HepG2 (cell line): ENCODE results near the gene GALNTL6. TPM values are rescaled to one million over a fixed set of nuclear protein-coding genes. Genes with fewer than 3 reads are reported as not detected.

Source experiments
- ATAC-seq: fragments of 200-7000 bp; cut with Tn5 transposase; 3 replicates; pipeline ENCODE4 v1.9.1; 2020; ENCODE audit warnings: mild to moderate bottlenecking, moderate library complexity
- BruUV-seq: library from RNA; stranded (reverse); fragments of 400-500 nt; replicated peaks from 2 replicates; lab custom pipeline; 2021; lab: Mats Ljungman, UMichigan
- CTCF ChIA-PET: fragments of 300-600 bp; formaldehyde crosslinking; extraction: SDS; loops from one replicate; lab custom pipeline; 2021; ENCODE audit warnings: low total read pairs, inconsistent platforms, low intra/inter-chr PET ratio; lab: Yijun Ruan, JAX
- POLR2A ChIA-PET: fragments of 350-600 bp; sonication (Branson Sonifier 250); formaldehyde crosslinking; loops from one replicate; lab custom pipeline; 2020; ENCODE audit warnings: antibody characterized with exemption, inconsistent platforms; lab: Yijun Ruan, JAX
- DNase-seq: peaks from one replicate; pipeline ENCODE4 v3.0.0-alpha.2; 2015; ENCODE audit warnings: low spot score
- FAIRE-seq: peaks from 3 replicates; lab custom pipeline; 2011; peaks lifted over from hg19 to GRCh38; lab: Jason Lieb, UNC
- H2AFZ ChIP-seq: one replicate; pipeline ENCODE4 v1.6.1; 2011; ENCODE audit warnings: low read length, inconsistent platforms
- H3K27ac ChIP-seq: fragments of 300-600 bp; 3 replicates; pipeline ENCODE4 v1.8.0; 2011; ENCODE audit warnings: mixed run types, mild to moderate bottlenecking, mixed read lengths, low read length, inconsistent platforms; ENCODE audit not compliant: insufficient read depth; ENCODE audit errors: extremely low read length
- H3K27me3 ChIP-seq, 2 experiments: fragments of 200-600 bp in 1 of 2; 2 replicates in 1 of 2; 3 replicates in 1 of 2; pipeline versions ENCODE4 v1.6.0 to v1.8.0; 2011; ENCODE audit warnings: low read length in 2 of 2, mild to moderate bottlenecking in 2 of 2, moderate library complexity in 2 of 2, inconsistent platforms in 1 of 2; ENCODE audit not compliant: insufficient read depth in 2 of 2, control insufficient read depth in 1 of 2
- H3K36me3 ChIP-seq, 2 experiments: fragments of 200-600 bp in 1 of 2; replicated peaks in 1 of 2; 2 replicates in 1 of 2; 3 replicates in 1 of 2; pipeline versions ENCODE4 v1.5.1 to v1.8.0; 2011; ENCODE audit warnings: low read length in 2 of 2, inconsistent platforms in 1 of 2; ENCODE audit not compliant: insufficient read depth in 2 of 2, control insufficient read depth in 1 of 2
- H3K4me1 ChIP-seq: 2 replicates; pipeline ENCODE4 v1.5.1; 2012; ENCODE audit warnings: low read length, inconsistent platforms; ENCODE audit not compliant: insufficient read depth
- H3K4me2 ChIP-seq: 2 replicates; pipeline ENCODE4 v1.6.0; 2011; ENCODE audit warnings: low read depth, low read length, inconsistent platforms
- H3K4me3 ChIP-seq, 3 experiments: fragments of 200-600 bp in 1 of 3; sonication (generic), shearing (Covaris generic) in 1 of 3; replicated peaks in 1 of 3; 2 replicates each; pipeline ENCODE4 v1.5.1; 2011 to 2016; ENCODE audit warnings: low read length in 3 of 3, inconsistent platforms in 2 of 3, low read depth in 2 of 3, mild to moderate bottlenecking in 2 of 3, control low read depth in 1 of 3, mixed read lengths in 1 of 3; ENCODE audit not compliant: insufficient read depth in 1 of 3
- H3K79me2 ChIP-seq: one replicate; pipeline ENCODE4 v1.6.1; 2011; ENCODE audit warnings: low read length, inconsistent platforms; ENCODE audit not compliant: insufficient read depth
- H3K9ac ChIP-seq: 2 replicates; pipeline ENCODE4 v1.6.0; 2011; ENCODE audit warnings: mild to moderate bottlenecking, low read depth, low read length, inconsistent platforms; ENCODE audit not compliant: insufficient read depth
- H3K9me3 ChIP-seq: 2 replicates; pipeline ENCODE4 v1.5.1; 2012; ENCODE audit warnings: mild to moderate bottlenecking, low read length
- H4K20me1 ChIP-seq: 2 replicates; pipeline ENCODE4 v1.6.0; 2011; ENCODE audit warnings: inconsistent platforms, mild to moderate bottlenecking, low read length, moderate library complexity; ENCODE audit not compliant: insufficient read depth
- EP300 ChIP-seq, 3 experiments: sonication (generic) in 1 of 3; formaldehyde crosslinking in 1 of 3; IDR thresholded peaks; 2 replicates each; pipeline versions ENCODE4 v1.5.1 to v1.6.1; 2011 to 2020; ENCODE audit warnings: low read depth in 2 of 3, low read length in 2 of 3, borderline replicate concordance in 1 of 3, improper control_type of control experiment in 1 of 3, mild to moderate bottlenecking in 1 of 3, missing genetic modification reagents in 1 of 3, moderate library complexity in 1 of 3
- ERF ChIP-seq: IDR thresholded peaks from 2 replicates; pipeline ENCODE4 v1.6.1; 2018; ENCODE audit warnings: missing biosample characterization, missing genetic modification reagents
- HNF1B ChIP-seq: sonication (generic); formaldehyde crosslinking; IDR thresholded peaks from 2 replicates; pipeline ENCODE4 v1.5.1; 2020; ENCODE audit warnings: mild to moderate bottlenecking, moderate library complexity, missing genetic modification reagents
- NPAS2 ChIP-seq: sonication (generic); formaldehyde crosslinking; IDR thresholded peaks from 2 replicates; pipeline ENCODE4 v1.8.0; 2022; ENCODE audit warnings: mild to moderate bottlenecking, missing genetic modification reagents, borderline replicate concordance
- SAFB2 ChIP-seq: sonication (generic); formaldehyde crosslinking; IDR thresholded peaks from 2 replicates; pipeline ENCODE4 v1.5.1; 2020; ENCODE audit warnings: missing genetic modification reagents, low read depth, mild to moderate bottlenecking, borderline replicate concordance
- ZBTB8A ChIP-seq: sonication (generic); formaldehyde crosslinking; IDR thresholded peaks from 2 replicates; pipeline ENCODE4 v1.4.0; 2020; ENCODE audit warnings: mild to moderate bottlenecking, low read depth, missing genetic modification reagents, borderline replicate concordance
- ZC3H4 ChIP-seq: sonication (generic); formaldehyde crosslinking; IDR thresholded peaks from 2 replicates; pipeline ENCODE4 v1.4.0; 2020; ENCODE audit warnings: missing genetic modification reagents, borderline replicate concordance
- ZNF441 ChIP-seq: sonication (generic); formaldehyde crosslinking; IDR thresholded peaks from 2 replicates; pipeline ENCODE4 v1.7.0; 2021; ENCODE audit warnings: missing genetic modification reagents, borderline replicate concordance
- ZNF577 ChIP-seq: sonication (generic); formaldehyde crosslinking; IDR thresholded peaks from 2 replicates; pipeline ENCODE4 v1.4.0; 2020; ENCODE audit warnings: mild to moderate bottlenecking, low read depth, missing genetic modification reagents, borderline replicate concordance
- ZNF605 ChIP-seq: sonication (generic); formaldehyde crosslinking; IDR thresholded peaks from 2 replicates; pipeline ENCODE4 v1.8.0; 2022; ENCODE audit warnings: mild to moderate bottlenecking, missing genetic modification reagents
- ZNF615 ChIP-seq: sonication (generic); formaldehyde crosslinking; IDR thresholded peaks from 2 replicates; pipeline ENCODE4 v1.5.0; 2020; ENCODE audit warnings: mild to moderate bottlenecking, missing genetic modification reagents, borderline replicate concordance
- ZXDC ChIP-seq: sonication (generic); formaldehyde crosslinking; IDR thresholded peaks from 2 replicates; pipeline ENCODE4 v1.5.0; 2020; ENCODE audit warnings: mild to moderate bottlenecking, missing genetic modification reagents
- WGBS: methylation state at CpG from one replicate; pipeline ENCODE4 v1.1.6; 2017; ENCODE audit warnings: low lambda C conversion rate; 5-methylcytosine and 5-hydroxymethylcytosine counted together
- in situ Hi-C: cut with HindIII; loops from 2 replicates; pipeline ENCODE4 v1.10.0; 2017; ENCODE audit warnings: low pct_unique_long_range_greater_than_20kb; ENCODE audit not compliant: extremely low pct_ligation_motif_present
- intact Hi-C: fragments of 100-400 bp; cut with micrococcal nuclease; formaldehyde crosslinking; loops from one replicate; pipeline ENCODE4 v1.10.0; 2022; ENCODE audit not compliant: unreplicated experiment
- polyA plus RNA-seq, 8 experiments: library from polyadenylated mRNA; depleted of rRNA in 3 of 8; stranded (reverse) in 7 of 8; unstranded in 1 of 8; fragments of >200 nt; fragmentation: Illumina TruSeq in 4 of 8; extraction: Trizol in 4 of 8; gene quantifications; 2 replicates each; pipeline versions ENCODE4 v1.2.1 to v1.2.3, GENCODE V29; 2011 to 2016; ENCODE audit warnings: low read depth in 4 of 8, missing spikeins in 1 of 8, mixed read lengths in 1 of 8; ENCODE audit not compliant: insufficient read depth in 1 of 8
- total RNA-seq, 5 experiments: library from RNA; depleted of rRNA; stranded (reverse); fragments of >200 nt; fragmentation: Illumina TruSeq; extraction: Trizol; gene quantifications; 2 replicates each; pipeline ENCODE4 v1.2.3, GENCODE V29; 2016; ENCODE audit warnings: low read depth in 1 of 5
- TF ChIP-seq, protein P1 (sequence below): sonication (generic); formaldehyde crosslinking; IDR thresholded peaks from 2 replicates; pipeline ENCODE4 v1.5.0; 2020; ENCODE audit warnings: missing genetic modification reagents, mild to moderate bottlenecking, borderline replicate concordance
- TF ChIP-seq, protein P2 (sequence below): sonication (generic); formaldehyde crosslinking; IDR thresholded peaks from 2 replicates; pipeline ENCODE4 v1.5.0; 2020; ENCODE audit warnings: mild to moderate bottlenecking, missing genetic modification reagents, borderline replicate concordance

GALNTL6 gene
- total and polyA plus RNA-seq, 2 of the 13 experiments (the other 11 are each of a cell fraction or from before 2014, with no cell fraction given): not detected

- TF ChIP-seq ZXDC (no peak), SAFB2 (CRISPR knock-in tag) (no peak), ZC3H4 (CRISPR knock-in tag) (no peak)
- TF ChIP-seq, all 625 proteins: peak for 0
Measured at GRCh38 chr4:171924746-171925376, 111.7 kb downstream of the GALNTL6 start (continued).

- H4K20me1 ChIP-seq: no peaks in the 10 kb centered on the region
- H3K4me1 ChIP-seq: no peaks in the 10 kb centered on the region
- no peaks in the 10 kb centered on the region for H3K36me3 ChIP-seq
- 8% methylated on average over 4 of the region's 4 CpGs for WGBS
- no peak overlapping the region for H3K9ac ChIP-seq
- POLR2A ChIA-PET: no interaction called here
- CTCF ChIA-PET: no interaction called here
- H3K27me3 ChIP-seq: no peaks in the 10 kb centered on the region
- H3K4me2 ChIP-seq: no peak overlapping the region
- H3K27ac ChIP-seq: no peak overlapping the region
- no peaks in the 10 kb centered on the region for H3K9me3 ChIP-seq
- ATAC-seq (no peak), DNase-seq (no peak), FAIRE-seq (no peak)
- no TSS peak for BruUV-seq
- no peak overlapping the region for H3K4me3 ChIP-seq
- no peak overlapping the region for H2AFZ ChIP-seq
- no peaks in the 10 kb centered on the region for H3K79me2 ChIP-seq
- in situ Hi-C loops: no loop called here
- intact Hi-C loops: no loop called here
- TF ChIP-seq ZNF577 (CRISPR knock-in tag) (no peak), ZBTB8A (CRISPR knock-in tag) (no peak), EP300 (IDR thresholded peaks at IDR 0.05; ENCODE audit: low read depth in 2 of 2, low read length in 2 of 2) (no peak), EP300 (CRISPR knock-in tag; IDR thresholded peaks at IDR 0.05; ENCODE audit: borderline replicate concordance) (no peak), ZNF441 (CRISPR knock-in tag) (no peak), ZNF615 (CRISPR knock-in tag) (no peak), HNF1B (no peak), NPAS2 (CRISPR knock-in tag) (no peak), ERF (no peak), ZNF605 (CRISPR knock-in tag) (no peak)
- TF ChIP-seq, protein P1, sequence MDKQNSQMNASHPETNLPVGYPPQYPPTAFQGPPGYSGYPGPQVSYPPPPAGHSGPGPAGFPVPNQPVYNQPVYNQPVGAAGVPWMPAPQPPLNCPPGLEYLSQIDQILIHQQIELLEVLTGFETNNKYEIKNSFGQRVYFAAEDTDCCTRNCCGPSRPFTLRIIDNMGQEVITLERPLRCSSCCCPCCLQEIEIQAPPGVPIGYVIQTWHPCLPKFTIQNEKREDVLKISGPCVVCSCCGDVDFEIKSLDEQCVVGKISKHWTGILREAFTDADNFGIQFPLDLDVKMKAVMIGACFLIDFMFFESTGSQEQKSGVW (CRISPR knock-in tag): no peak
- TF ChIP-seq, protein P2, sequence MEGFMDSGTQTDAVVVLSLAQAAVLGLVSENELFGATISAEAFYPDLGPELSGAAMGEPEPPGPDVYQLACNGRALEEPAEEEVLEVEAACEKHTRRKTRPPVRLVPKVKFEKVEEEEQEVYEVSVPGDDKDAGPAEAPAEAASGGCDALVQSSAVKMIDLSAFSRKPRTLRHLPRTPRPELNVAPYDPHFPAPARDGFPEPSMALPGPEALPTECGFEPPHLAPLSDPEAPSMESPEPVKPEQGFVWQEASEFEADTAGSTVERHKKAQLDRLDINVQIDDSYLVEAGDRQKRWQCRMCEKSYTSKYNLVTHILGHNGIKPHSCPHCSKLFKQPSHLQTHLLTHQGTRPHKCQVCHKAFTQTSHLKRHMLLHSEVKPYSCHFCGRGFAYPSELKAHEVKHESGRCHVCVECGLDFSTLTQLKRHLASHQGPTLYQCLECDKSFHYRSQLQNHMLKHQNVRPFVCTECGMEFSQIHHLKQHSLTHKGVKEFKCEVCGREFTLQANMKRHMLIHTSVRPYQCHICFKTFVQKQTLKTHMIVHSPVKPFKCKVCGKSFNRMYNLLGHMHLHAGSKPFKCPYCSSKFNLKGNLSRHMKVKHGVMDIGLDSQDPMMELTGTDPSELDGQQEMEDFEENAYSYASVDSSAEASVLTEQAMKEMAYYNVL (CRISPR knock-in tag): no peak
Measured at GRCh38 chr4:171928336-171928735, 115.1 kb downstream of the GALNTL6 start.
